GM18526 (cell line): Measurements from ENCODE around the gene ALDH16A1.

Experiments
- POLR2A ChIP-seq: IDR thresholded peaks from 3 replicates; pipeline ENCODE4 v1.6.1; 2011; ENCODE audit not compliant: insufficient read length; ENCODE audit errors: extremely low read depth

The ALDH16A1 gene

DNA sequence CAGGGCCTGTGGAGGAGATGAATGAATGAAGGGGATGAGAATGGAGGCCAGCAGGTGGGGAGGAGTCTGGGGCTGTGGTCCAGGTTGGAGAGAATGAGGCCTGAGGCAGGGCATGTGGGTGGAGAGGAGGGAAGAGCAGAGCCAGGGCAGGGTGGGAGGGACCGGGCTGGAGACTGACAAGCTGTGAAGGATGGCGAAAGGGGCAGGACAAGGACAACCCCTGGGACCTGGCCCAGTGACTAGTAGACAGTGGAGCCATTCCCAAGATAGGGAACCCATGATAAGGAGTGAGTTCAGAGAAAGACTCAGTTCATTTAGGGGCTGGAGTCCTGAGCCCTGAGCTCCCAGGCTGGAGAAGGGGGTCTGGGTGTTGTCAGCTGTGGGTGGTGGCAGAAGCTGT, 32.8 kb upstream of the ALDH16A1 start:
- no peak for TF ChIP-seq POLR2A

DNA sequence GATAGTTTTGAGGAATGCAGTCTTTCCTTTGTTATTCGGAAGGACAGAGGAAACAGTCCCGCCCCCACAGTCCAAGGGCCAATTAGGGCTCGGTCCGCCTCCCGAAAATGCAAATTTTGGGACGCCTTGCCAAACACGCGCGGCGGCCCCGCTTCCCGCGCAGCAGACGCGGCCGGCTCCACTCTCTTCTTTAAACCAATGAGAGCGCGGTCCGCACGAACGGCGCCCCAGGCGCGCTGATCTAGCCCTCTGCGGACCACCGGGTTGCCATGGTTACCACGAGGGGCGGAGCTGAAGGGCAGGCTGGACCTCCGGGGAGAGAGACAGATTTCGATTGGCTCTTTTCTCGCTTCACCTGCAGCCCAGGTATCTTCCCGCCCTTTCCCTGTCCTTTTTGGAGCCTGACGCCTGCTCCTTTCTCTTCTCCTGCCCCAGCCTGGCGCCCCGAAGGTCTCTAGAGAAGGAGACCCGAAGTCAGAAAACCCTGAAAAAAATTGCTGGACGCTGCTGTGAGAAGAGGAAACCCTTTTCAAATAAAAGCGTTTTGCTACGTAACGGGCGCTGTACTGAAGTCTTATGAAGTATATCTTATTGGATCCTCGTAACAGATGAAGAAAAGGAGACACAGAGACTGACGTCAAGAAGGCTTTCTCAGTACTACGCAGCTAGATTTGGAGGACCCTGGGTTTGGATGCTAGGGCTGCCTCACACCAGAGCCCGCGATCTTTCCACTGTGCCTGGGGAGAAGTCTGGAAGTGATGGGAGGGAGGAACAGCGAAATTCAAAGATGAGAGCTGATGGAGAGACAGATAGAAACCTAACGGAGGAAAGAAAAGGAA, 31.8 kb upstream of the ALDH16A1 start:
- TF ChIP-seq POLR2A: no peak

DNA sequence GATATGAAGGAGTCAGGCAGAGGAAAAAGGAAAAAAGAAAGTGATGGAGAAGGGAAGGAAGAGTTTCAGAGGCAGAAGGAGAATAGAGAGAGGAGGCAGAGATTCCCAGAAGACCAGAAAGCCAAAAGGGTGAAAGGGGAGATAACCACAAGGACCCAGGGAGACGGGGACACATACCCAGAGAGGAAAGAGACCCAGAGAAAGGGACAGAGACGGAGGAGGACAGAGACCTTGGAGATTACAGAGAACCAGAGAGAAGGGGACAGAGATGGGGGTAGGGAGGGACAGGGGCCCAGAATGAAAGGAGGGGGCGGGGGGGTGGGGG, 31.2 kb upstream of the ALDH16A1 start:
- no peak for TF ChIP-seq POLR2A

DNA sequence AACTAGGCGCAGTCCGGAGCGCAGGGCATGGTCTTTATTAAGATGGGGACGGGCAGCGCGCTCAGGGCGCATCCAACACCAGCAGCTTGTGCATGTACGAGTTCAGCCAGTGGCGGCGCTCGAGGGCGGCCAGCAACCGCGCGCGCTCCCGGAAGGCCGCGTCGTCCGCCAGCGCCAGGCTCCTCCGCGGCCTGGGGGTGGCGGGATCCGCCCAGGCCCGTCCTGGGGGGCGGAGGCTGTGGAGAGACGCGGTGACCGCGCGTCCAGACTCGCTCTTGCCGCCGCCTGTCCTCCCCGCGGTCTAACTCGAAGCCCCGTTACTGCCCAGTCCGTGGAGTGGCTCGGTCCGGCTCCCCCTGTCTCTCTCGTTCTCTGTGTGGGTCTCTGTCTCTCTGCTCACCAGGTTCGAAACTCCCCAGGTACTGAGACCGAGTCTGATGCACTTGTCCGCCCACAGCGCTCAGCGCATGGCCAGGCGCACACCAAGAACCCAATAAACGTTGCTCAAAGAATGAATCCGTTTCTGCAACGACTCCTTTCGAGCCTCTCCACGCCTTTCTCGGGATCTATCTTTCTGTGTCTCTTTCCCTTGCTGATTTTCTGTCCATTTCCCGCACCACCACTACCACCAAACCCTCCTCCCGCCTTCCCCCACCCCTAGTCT, 30.5 kb upstream of the ALDH16A1 start:
- TF ChIP-seq POLR2A: no peak

DNA sequence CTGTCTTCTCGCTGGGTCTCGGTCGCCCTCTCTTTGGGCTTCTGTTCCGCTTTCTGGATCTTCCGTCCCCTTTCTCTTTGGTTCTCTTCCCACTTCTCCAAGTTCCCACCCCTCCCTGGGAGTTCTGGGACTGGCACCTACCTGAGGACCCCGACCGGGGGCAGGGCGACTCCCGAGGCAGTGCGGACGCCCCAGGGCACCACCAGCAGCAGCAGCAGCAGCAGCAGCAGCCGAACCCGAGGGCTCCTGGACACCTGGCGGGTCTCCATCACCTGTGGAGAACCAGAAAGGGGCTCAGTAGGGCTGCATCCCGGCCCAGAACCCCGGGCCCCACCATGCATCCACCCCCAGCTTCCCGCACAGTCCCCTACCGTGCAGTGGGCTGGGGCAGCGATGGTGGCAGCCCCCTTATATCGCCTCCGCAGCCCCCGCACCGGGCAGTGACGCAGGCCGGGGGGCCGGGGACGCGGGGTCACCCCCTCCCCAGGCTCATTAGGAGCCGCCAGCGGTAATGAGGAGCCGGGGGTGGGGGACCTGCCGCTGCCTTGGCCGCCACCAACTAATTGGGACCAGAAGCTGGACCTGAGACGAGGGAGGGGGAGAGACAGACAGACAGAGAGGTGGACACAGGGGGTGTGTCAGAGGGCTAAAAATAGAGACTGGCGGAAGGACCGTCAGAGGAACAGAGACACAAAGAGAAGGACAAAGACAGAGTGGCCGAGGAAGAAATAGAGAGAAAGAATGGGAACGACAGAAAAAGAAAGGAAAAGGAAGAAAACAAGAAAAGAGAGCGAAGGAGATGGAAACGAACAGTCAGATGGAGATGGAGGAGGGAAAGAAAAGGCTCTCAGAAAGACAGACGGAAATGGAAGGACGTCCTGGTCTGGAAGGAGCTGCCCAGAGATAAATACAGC, 29.7 kb upstream of the ALDH16A1 start, which contains the start of gene PTH2:
TSS of gene PTH2 (minus strand) at position 371 of the 914 bp plus-strand sequence. CDS start at position 269, 102 bp downstream.
- no peak for TF ChIP-seq POLR2A

DNA sequence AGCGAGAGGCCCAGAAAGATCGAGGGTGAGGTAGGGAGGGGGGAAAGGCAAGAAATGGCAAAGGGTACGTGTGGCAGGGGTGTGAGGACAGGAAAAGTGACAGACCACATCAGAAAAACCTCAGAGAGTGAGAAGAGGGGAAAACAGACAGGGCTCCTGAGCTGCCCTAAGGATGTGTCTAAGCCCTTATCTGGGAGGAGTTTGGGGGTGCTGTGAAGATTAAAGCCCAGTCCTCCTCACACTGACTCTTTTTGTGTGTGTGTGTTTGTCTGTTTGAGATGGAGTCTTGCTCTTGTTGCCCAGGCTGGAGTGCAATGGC, 29.1 kb upstream of the ALDH16A1 start:
- no peak for TF ChIP-seq POLR2A

DNA sequence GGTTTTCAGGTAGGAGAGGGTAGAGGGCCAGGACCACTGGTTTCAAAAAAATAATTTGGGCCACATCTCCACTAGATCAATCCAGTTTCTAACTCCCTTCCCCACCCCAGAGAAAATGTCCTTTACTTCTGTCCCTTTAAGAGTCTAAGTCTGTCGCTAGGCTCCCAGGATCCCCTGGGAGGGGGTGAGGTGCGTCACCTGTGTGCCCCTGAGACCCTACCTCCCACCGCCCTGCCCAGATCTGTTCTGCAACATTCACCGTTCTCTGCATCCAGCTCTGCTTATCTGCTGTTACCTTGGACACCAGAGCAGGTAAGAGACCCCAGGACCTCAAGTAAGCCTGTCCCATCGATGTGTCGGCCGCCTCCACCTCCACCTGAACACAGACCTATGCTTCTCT, 27.8 kb upstream of the ALDH16A1 start, which contains the start of gene GFY:
TSS of gene GFY (plus strand) at position 211 of the 400 bp plus-strand sequence. CDS start 1,043 bp downstream, outside the sequence.
- TF ChIP-seq POLR2A: no peak

DNA sequence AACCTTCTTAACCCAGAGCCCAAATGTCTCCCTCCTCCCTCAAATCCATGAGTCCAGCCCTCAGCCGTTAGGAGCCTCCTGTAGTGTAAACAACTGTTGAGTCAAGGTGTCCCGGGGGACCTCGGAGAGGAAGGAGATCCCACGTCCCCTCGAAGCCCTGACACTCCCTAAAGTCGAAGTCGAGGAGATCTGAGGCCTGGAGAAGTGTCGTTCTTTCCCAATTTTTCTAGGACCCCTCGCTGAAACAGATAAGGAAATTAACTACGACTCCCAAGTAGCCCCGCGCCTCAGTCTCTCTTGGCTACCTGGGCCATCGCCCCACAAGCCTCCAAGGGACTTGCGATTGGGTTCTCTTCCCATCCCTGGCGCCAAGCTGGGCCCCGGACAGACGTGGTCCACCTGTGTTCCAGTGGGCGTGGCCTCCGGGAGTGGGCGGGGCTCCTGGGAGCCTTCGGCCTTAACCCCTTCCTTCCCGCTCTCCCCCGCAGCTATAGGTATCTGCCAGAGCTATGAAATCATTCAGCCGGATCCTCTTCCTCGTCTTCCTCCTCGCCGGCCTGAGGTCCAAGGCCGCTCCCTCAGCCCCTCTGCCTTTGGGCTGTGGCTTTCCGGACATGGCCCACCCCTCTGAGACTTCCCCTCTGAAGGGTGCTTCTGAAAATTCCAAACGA, 27.0 kb upstream of the ALDH16A1 start:
- TF ChIP-seq POLR2A: no peak

DNA sequence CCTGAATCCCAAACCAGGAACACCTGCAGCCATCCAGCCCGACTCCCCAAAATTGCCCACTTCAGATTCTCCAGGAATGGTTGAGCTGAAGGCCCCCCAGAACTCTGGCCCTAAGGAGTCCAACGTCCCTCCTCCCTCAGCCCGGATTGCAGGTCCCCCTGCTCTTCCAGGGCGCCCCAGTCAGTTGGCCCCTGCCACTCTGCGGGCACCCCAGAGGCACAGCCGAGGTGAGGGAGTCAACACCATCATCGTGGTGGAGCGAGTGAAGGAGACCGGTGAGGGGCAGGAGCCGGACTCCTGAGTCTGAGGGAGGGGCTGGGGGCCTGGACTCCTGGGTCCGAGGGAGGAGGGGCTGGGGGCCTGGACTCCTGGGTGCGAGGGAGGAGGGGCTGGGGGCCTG, 25.7 kb upstream of the ALDH16A1 start:
- no peak for TF ChIP-seq POLR2A

DNA sequence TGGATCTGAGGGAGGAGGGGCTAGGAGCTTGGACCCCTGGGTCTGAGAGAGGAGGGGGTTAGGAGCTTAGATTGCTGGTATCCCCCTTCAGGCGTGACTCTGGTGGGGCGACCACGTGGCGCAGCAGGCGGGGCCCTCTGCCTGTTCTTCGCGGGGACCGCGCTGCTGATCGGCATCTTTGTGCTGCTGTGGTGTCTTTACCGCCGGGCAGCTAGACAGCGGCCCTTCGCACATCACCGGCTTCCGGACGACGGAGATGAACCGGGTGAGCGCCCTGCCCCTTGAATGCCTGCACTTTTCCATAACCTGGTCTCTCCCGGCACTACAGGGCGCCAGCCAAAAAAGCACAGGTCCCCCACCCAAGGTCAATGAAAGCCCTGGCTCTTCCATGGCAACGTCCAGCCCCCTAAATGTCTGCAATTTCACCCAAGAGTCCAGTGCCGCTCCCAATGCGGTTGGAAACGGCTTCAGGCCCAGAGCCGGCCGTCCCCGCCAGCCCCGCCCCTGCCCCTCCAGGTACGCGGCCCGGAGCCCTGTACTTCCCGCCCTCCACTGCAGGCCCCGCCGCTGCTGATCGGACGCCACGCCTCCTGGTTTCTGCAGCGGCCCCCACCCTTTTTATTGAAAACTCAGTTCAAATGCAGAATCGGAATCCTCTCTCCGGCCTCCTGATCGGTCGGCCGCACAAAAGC, 25.0 kb upstream of the ALDH16A1 start:
- no peak for TF ChIP-seq POLR2A

DNA sequence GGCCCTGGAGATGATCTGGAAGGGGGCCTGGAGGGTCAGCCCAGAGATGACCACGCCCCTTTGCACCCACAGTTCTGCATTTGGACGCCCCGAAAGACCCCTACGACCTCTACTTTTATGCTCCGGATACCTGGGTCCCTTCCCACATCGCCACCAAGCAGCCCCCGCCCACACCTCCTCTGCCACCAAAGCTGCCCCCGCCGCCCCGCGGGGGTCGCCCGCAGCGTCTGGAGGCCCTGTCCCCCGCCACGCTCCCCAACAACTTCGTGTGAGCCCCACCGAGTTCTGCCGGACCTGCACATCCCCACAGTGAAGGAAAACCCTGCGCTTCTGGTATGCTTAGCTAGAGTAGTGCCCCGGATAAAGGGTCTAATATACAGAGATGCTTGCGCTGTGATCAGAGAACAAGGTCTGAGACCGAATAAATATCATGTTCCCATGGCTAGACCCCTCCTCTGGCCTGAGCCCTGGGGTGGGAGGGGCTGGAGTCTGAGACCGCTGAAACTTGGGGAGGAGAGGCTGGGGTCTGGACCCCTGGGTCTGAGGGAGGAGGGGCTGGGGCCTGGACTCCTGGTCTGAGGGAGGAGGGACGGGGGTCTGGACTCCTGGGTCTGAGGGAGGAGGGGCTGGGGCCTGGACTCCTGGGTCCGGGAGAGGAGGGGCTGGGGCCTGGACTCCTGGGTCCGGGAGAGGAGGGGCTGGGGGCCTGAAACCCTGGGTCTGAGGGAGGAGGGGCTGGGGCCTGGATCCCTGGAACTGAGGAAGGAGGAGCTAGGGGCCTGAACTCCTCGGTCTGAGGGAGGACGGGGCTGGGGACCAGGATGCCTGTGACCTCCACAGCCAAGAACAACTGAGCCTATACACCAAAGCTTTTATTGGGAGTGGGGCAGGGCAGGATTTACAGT, 24.2 kb upstream of the ALDH16A1 start:
- no peak for TF ChIP-seq POLR2A

DNA sequence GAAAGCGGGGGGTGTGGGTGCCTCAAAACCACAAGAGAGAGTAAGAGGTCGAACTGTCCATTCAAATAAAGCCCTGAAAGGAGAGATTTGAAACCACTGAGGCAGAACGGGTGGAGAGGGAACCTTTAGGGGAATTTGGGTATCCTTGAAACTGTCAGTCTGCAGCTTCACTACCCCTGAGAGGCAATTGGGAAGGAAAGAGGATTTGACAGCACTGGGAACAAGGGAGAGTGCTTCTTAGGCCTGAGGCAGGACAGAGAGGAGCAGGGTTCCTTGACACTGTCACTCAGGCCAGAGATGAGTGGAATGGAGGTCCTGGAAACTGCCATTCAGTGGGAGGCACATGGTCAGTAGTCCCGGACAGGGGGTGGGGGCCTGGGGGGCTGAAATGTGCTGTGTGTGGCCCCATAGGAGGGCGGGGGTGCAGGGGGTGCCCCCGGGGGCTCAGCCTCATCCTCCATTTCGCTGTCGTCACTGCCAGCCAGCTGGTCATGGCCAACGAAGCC, 22.8 kb upstream of the ALDH16A1 start:
- no peak for TF ChIP-seq POLR2A

DNA sequence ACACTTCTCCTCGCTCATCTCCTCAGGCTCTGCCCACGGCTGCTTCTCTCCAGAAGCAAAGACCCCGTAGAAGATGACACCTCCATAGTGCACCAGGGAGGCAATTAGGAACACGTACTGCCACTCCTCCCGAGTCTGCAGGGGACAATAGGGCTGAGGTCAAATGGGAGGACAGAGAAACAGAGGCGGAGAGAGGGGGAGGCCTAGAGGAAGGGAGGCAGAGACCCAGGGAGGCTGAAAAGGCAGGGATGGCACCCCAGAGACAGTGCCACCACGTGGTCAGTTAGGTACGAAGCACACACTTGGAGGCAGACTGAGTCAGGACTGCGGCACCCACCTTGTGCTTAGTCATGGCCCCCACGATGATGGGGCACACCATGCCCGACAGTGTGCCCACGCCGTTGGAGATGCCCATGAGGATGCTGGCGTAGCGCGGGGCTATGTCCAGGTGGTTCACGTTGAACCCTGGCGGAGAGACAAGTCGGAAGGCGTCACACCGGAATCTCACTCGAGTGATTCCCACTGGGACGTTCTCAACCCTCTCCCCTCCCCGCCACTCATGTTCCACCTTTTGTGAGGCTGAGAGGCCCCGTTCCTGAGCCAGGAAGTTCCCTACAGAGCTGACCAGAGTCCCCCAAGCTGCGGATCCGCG, 22.2 kb upstream of the ALDH16A1 start:
- TF ChIP-seq POLR2A: no peak
